Stomach smooth muscle (tissue), 2 donors: Measurements from ENCODE around the gene CDK17.
A peak's percentile ranks its signal among the peaks of the same experiment; 100 is the strongest.
"Not testable (repeated sequence)": the region's sequence is repeated elsewhere in the genome, so short reads cannot be mapped to it uniquely, and the experiment has no call there.

Experiments used
- H3K27ac ChIP-seq: one replicate; pipeline ENCODE4 v1.7.0; 2013; ENCODE audit warnings: mild to moderate bottlenecking, low read length, inconsistent platforms
- H3K27me3 ChIP-seq, 2 donors: one replicate each; pipeline ENCODE4 v1.7.0; 2013; ENCODE audit warnings: low read length in 2 of 2; ENCODE audit not compliant: insufficient read depth in 2 of 2, control insufficient read depth in 1 of 2
- H3K36me3 ChIP-seq, 2 donors: one replicate each; pipeline ENCODE4 v1.7.0; 2013; ENCODE audit warnings: low read length in 2 of 2; ENCODE audit not compliant: control insufficient read depth in 2 of 2, insufficient read depth in 2 of 2
- H3K4me1 ChIP-seq: one replicate; pipeline ENCODE4 v1.7.0; 2013; ENCODE audit warnings: low read length; ENCODE audit not compliant: control insufficient read depth, insufficient read depth
- H3K4me3 ChIP-seq, 2 donors: one replicate each; pipeline ENCODE4 v1.7.0; 2013; ENCODE audit warnings: low read length in 2 of 2
- H3K9ac ChIP-seq, 2 donors: one replicate each; pipeline ENCODE4 v1.7.0; 2013; ENCODE audit warnings: low read length in 2 of 2, mild to moderate bottlenecking in 1 of 2
- H3K9me3 ChIP-seq, 2 donors: one replicate each; pipeline ENCODE4 v1.7.0; 2013; ENCODE audit warnings: low read length in 2 of 2; ENCODE audit not compliant: control insufficient read depth in 2 of 2
- donor health status: healthy.
- donor health status: Pancreatic carcinoma.

Gene CDK17

GRCh38 chr12:96434107-96434506 lies 33.9 kb upstream of the CDK17 start:
- Histone ChIP-seq H3K27ac (no peak overlapping the region), H3K27me3 (no peaks in the 10 kb centered on the region), H3K36me3 (no peaks in the 10 kb centered on the region), H3K9me3 (no peaks in the 10 kb centered on the region), H3K4me3 (no peak overlapping the region), H3K4me1 (no peaks in the 10 kb centered on the region), H3K9ac (no peak overlapping the region)

- not testable (repeated sequence) for H3K27me3 ChIP-seq, H3K9me3 ChIP-seq, H3K27ac ChIP-seq, H3K9ac ChIP-seq, H3K4me1 ChIP-seq, H3K36me3 ChIP-seq, H3K4me3 ChIP-seq
These were observed 32.5 kb upstream of the CDK17 start for GRCh38 chr12:96432496-96433321.

GRCh38 chr12:96431067-96431466 lies 30.8 kb upstream of the CDK17 start:
- Histone ChIP-seq H3K27ac (no peak overlapping the region), H3K27me3 (no peaks in the 10 kb centered on the region), H3K9me3 (no peaks in the 10 kb centered on the region), H3K4me3 (no peak overlapping the region), H3K9ac (no peak overlapping the region), H3K4me1 (no peaks in the 10 kb centered on the region), H3K36me3 (no peaks in the 10 kb centered on the region)

- H3K9ac ChIP-seq, result no peak overlapping the region
- no peaks in the 10 kb centered on the region for H3K9me3 ChIP-seq
- no peaks in the 10 kb centered on the region for H3K27me3 ChIP-seq
- H3K4me1 ChIP-seq, result no peaks in the 10 kb centered on the region
- H3K36me3 ChIP-seq, result no peaks in the 10 kb centered on the region
- H3K4me3 ChIP-seq, result no peak overlapping the region
- no peak overlapping the region for H3K27ac ChIP-seq
These were observed 27.1 kb upstream of the CDK17 start for GRCh38 chr12:96427269-96427729.

- Histone ChIP-seq H3K9ac (no peak overlapping the region), H3K27me3 (no peaks in the 10 kb centered on the region), H3K4me3 (no peak overlapping the region), H3K36me3 (no peaks in the 10 kb centered on the region), H3K4me1 (no peaks in the 10 kb centered on the region), H3K27ac (no peak overlapping the region), H3K9me3 (no peaks in the 10 kb centered on the region)
These were observed 25.7 kb upstream of the CDK17 start for GRCh38 chr12:96425951-96426350.

- Histone ChIP-seq H3K27me3 (no peaks in the 10 kb centered on the region), H3K4me1 (no peaks in the 10 kb centered on the region), H3K9me3 (no peaks in the 10 kb centered on the region), H3K36me3 (no peaks in the 10 kb centered on the region), H3K9ac (no peak overlapping the region), H3K27ac (no peak overlapping the region), H3K4me3 (no peak overlapping the region)
These were observed 25.1 kb upstream of the CDK17 start for GRCh38 chr12:96425321-96425720.

GRCh38 chr12:96424601-96425000 lies 24.4 kb upstream of the CDK17 start:
- Histone ChIP-seq H3K4me3 (no peak overlapping the region), H3K9me3 (no peaks in the 10 kb centered on the region), H3K27me3 (no peaks in the 10 kb centered on the region), H3K36me3 (no peaks in the 10 kb centered on the region), H3K4me1 (no peaks in the 10 kb centered on the region), H3K9ac (no peak overlapping the region), H3K27ac (no peak overlapping the region)

GRCh38 chr12:96422192-96422591 lies 22.0 kb upstream of the CDK17 start:
- Histone ChIP-seq H3K36me3 (no peaks in the 10 kb centered on the region), H3K9me3 (no peaks in the 10 kb centered on the region), H3K9ac (no peak overlapping the region), H3K27me3 (no peaks in the 10 kb centered on the region), H3K4me3 (no peak overlapping the region), H3K27ac (no peak overlapping the region), H3K4me1 (no peaks in the 10 kb centered on the region)

GRCh38 chr12:96421014-96421413 lies 20.8 kb upstream of the CDK17 start:
- H3K9me3 ChIP-seq, result no peaks in the 10 kb centered on the region
- peak overlapping the region in 1 of 2 donors; percentile 5 for H3K9ac ChIP-seq
- no peaks in the 10 kb centered on the region for H3K4me1 ChIP-seq
- H3K36me3 ChIP-seq, result no peaks in the 10 kb centered on the region
- no peak overlapping the region for H3K27ac ChIP-seq
- peak overlapping the region in 1 of 2 donors; percentile 49 for H3K4me3 ChIP-seq
- no peaks in the 10 kb centered on the region for H3K27me3 ChIP-seq

GRCh38 chr12:96420277-96420835 lies 20.1 kb upstream of the CDK17 start:
- no peaks in the 10 kb centered on the region for H3K36me3 ChIP-seq
- no peaks in the 10 kb centered on the region for H3K4me1 ChIP-seq
- H3K27ac ChIP-seq, result no peak overlapping the region
- H3K9me3 ChIP-seq, result no peaks in the 10 kb centered on the region
- no peak overlapping the region for H3K9ac ChIP-seq
- H3K4me3 ChIP-seq, result peak overlapping the region in 1 of 2 donors; percentile 49
- H3K27me3 ChIP-seq, result no peaks in the 10 kb centered on the region
